Measurements from ENCODE around the gene TEKT1. TPM values are rescaled to one million over a fixed set of nuclear protein-coding genes. Genes with fewer than 3 reads are reported as not detected.

Gene TEKT1
- total and polyA plus RNA-seq, 3 experiments from 2014 or later: not detected

GRCh38 chr17:6753546-6753945 lies 78.0 kb downstream of the TEKT1 start:
- peaks cover 52 to 61% (median 60%) of the 10 kb centered on the region in 3 donors for H3K4me1 Mint-ChIP-seq
- ChIA-PET CTCF (no interaction called here), POLR2A (no interaction called here)
- peak overlapping the region; percentile 38 to 84 (median 54) for H3K4me3 Mint-ChIP-seq
- H3K9me3 ChIP-seq (ENCODE audit: low read length): no peaks in the 10 kb centered on the region
- H3K9me3 Mint-ChIP-seq: no peaks in the 10 kb centered on the region
- H3K27ac ChIP-seq (ENCODE audit: low read depth, low read length): peak overlapping the region; percentile 43
- peaks cover 38% of the 10 kb centered on the region for H3K4me1 ChIP-seq (ENCODE audit: insufficient read depth, low read length)
- H3K4me3 ChIP-seq (ENCODE audit: low read length): no peak overlapping the region
- H3K27me3 Mint-ChIP-seq: peaks cover 0 to 1% of the 10 kb centered on the region in 2 donors
- peak overlapping the region; percentile 69 to 97 (median 94) for H3K27ac Mint-ChIP-seq
- peaks cover 9% of the 10 kb centered on the region for H3K36me3 ChIP-seq (ENCODE audit: insufficient read depth, low read length)
- no peak for DNase-seq
- peaks cover 8 to 18% (median 12%) of the 10 kb centered on the region in 3 donors for H3K36me3 Mint-ChIP-seq
- H3K27me3 ChIP-seq (ENCODE audit: insufficient read depth, low read length, poor library complexity, severe bottlenecking): no peaks in the 10 kb centered on the region

GRCh38 chr17:6753006-6753445 lies 78.5 kb downstream of the TEKT1 start:
- H3K27ac Mint-ChIP-seq: peak overlapping the region; percentile 69 to 97 (median 94)
- Histone ChIP-seq H3K9me3 (ENCODE audit: low read length) (no peaks in the 10 kb centered on the region), H3K36me3 (ENCODE audit: insufficient read depth, low read length) (peaks cover 4% of the 10 kb centered on the region), H3K4me3 (ENCODE audit: low read length) (no peak overlapping the region), H3K27me3 (ENCODE audit: insufficient read depth, low read length, poor library complexity, severe bottlenecking) (no peaks in the 10 kb centered on the region), H3K27ac (ENCODE audit: low read depth, low read length) (no peak overlapping the region), H3K4me1 (ENCODE audit: insufficient read depth, low read length) (peaks cover 33% of the 10 kb centered on the region)
- H3K36me3 Mint-ChIP-seq: peaks cover 5 to 13% (median 8%) of the 10 kb centered on the region in 3 donors
- peak; percentile 25 to 77 (median 36) for DNase-seq
- peaks cover under 1 to 1% of the 10 kb centered on the region in 2 donors for H3K27me3 Mint-ChIP-seq
- peak overlapping the region; percentile 32 to 84 (median 50) for H3K4me3 Mint-ChIP-seq
- H3K9me3 Mint-ChIP-seq: no peaks in the 10 kb centered on the region
- peaks cover 48 to 56% (median 55%) of the 10 kb centered on the region in 3 donors for H3K4me1 Mint-ChIP-seq
- ChIA-PET CTCF (no interaction called here), POLR2A (interaction anchor here (0.6 kb wide), 2 partner anchors 79 to 272 kb away, joined by 3 to 4 read pairs; partner anchors contain the start of gene TEKT1)

GRCh38 chr17:6752068-6752909 lies 79.2 kb downstream of the TEKT1 start:
- no peak for DNase-seq
- peaks cover 0 to 7% (median 3%) of the 10 kb centered on the region in 3 donors for H3K36me3 Mint-ChIP-seq
- POLR2A ChIA-PET: interaction anchor here (0.6 kb wide), 2 partner anchors 79 to 273 kb away, joined by 3 to 4 read pairs; partner anchors contain the start of gene TEKT1
- no peak overlapping the region for H3K4me3 ChIP-seq (ENCODE audit: low read length)
- peak overlapping the region in 5 of 7 donors; percentile 41 to 84 (median 54) for H3K4me3 Mint-ChIP-seq
- peaks cover 42 to 48% (median 48%) of the 10 kb centered on the region in 3 donors for H3K4me1 Mint-ChIP-seq
- no peaks in the 10 kb centered on the region for H3K36me3 ChIP-seq (ENCODE audit: insufficient read depth, low read length)
- no peaks in the 10 kb centered on the region for H3K9me3 Mint-ChIP-seq
- CTCF ChIA-PET: interaction anchor here (1.1 kb wide), 1 partner anchor 9 kb away, joined by 3 read pairs; no protein-coding TSS in a partner anchor
- no peaks in the 10 kb centered on the region for H3K9me3 ChIP-seq (ENCODE audit: low read length)
- no peaks in the 10 kb centered on the region for H3K27me3 ChIP-seq (ENCODE audit: insufficient read depth, low read length, poor library complexity, severe bottlenecking)
- H3K27ac Mint-ChIP-seq: peak overlapping the region; percentile 69 to 97 (median 94)
- H3K27me3 Mint-ChIP-seq: peaks cover 0 to 3% of the 10 kb centered on the region in 2 donors
- H3K4me1 ChIP-seq (ENCODE audit: insufficient read depth, low read length): peaks cover 26% of the 10 kb centered on the region
- no peak overlapping the region for H3K27ac ChIP-seq (ENCODE audit: low read depth, low read length)

- no peaks in the 10 kb centered on the region for H3K36me3 ChIP-seq (ENCODE audit: insufficient read depth, low read length)
- CTCF ChIA-PET: no interaction called here
- no peaks in the 10 kb centered on the region for H3K9me3 ChIP-seq (ENCODE audit: low read length)
- H3K27ac ChIP-seq (ENCODE audit: low read depth, low read length): no peak overlapping the region
- POLR2A ChIA-PET: no interaction called here
- no peak overlapping the region for H3K4me3 ChIP-seq (ENCODE audit: low read length)
- no peaks in the 10 kb centered on the region for H3K27me3 ChIP-seq (ENCODE audit: insufficient read depth, low read length, poor library complexity, severe bottlenecking)
- Mint-ChIP-seq H3K27ac (peak overlapping the region in 4 of 8 donors; percentile 6 to 38 (median 14)), H3K4me3 (peak overlapping the region in 1 of 7 donors; percentile 32), H3K36me3 (no peaks in the 10 kb centered on the region), H3K27me3 (peaks cover 4 to 15% of the 10 kb centered on the region in 2 donors), H3K4me1 (peaks cover 21 to 24% (median 22%) of the 10 kb centered on the region in 3 donors), H3K9me3 (no peaks in the 10 kb centered on the region)
- peaks cover 16% of the 10 kb centered on the region for H3K4me1 ChIP-seq (ENCODE audit: insufficient read depth, low read length)
- DNase-seq: no peak
Observed at GRCh38 chr17:6749519-6749918, 82.0 kb downstream of the TEKT1 start.

- ChIA-PET POLR2A (no interaction called here), CTCF (no interaction called here)
- peaks cover 17 to 18% (median 17%) of the 10 kb centered on the region in 3 donors for H3K4me1 Mint-ChIP-seq
- Histone ChIP-seq H3K27ac (ENCODE audit: low read depth, low read length) (no peak overlapping the region), H3K4me1 (ENCODE audit: insufficient read depth, low read length) (peaks cover 11% of the 10 kb centered on the region), H3K36me3 (ENCODE audit: insufficient read depth, low read length) (no peaks in the 10 kb centered on the region), H3K9me3 (ENCODE audit: low read length) (no peaks in the 10 kb centered on the region), H3K27me3 (ENCODE audit: insufficient read depth, low read length, poor library complexity, severe bottlenecking) (no peaks in the 10 kb centered on the region), H3K4me3 (ENCODE audit: low read length) (no peak overlapping the region)
- peaks cover 10 to 21% of the 10 kb centered on the region in 2 donors for H3K27me3 Mint-ChIP-seq
- no peaks in the 10 kb centered on the region for H3K9me3 Mint-ChIP-seq
- H3K27ac Mint-ChIP-seq: peak overlapping the region in 2 of 8 donors; percentile 16 to 55
- H3K4me3 Mint-ChIP-seq: no peak overlapping the region
- no peak for DNase-seq
- no peaks in the 10 kb centered on the region for H3K36me3 Mint-ChIP-seq
Observed at GRCh38 chr17:6748617-6749016, 82.9 kb downstream of the TEKT1 start.

Other genes with a start within 250 kb of the TEKT1 start
- gene KIAA0753, start 191.0 kb downstream of the TEKT1 start, total RNA-seq: 10 to 100 TPM; 18.6 to 20.8 TPM
- 1.8 TPM for gene KIAA0753, start 191.0 kb downstream of the TEKT1 start, polyA plus RNA-seq
- gene TXNDC17, start 190.7 kb downstream of the TEKT1 start, total RNA-seq: 100 to 1,000 TPM; 105 to 110 TPM
- gene TXNDC17, start 190.7 kb downstream of the TEKT1 start, polyA plus RNA-seq: 98.0 TPM
- 10 to 100 TPM; 24.8 to 29.5 TPM for gene MED31, start 180.1 kb downstream of the TEKT1 start, total RNA-seq
- gene MED31, start 180.1 kb downstream of the TEKT1 start, polyA plus RNA-seq: 36.5 TPM
- 1 to 10 TPM; 2.0 to 2.1 TPM for gene C17orf100, start 180.0 kb downstream of the TEKT1 start, total RNA-seq
- gene C17orf100, start 180.0 kb downstream of the TEKT1 start, polyA plus RNA-seq: 4.7 TPM
- gene SLC13A5, start 118.4 kb downstream of the TEKT1 start, total RNA-seq: not detected
- not detected for gene SLC13A5, start 118.4 kb downstream of the TEKT1 start, polyA plus RNA-seq
- gene XAF1, start 75.7 kb downstream of the TEKT1 start, total RNA-seq: 1 to 10 TPM; 5.8 TPM
- 45.8 TPM for gene XAF1, start 75.7 kb downstream of the TEKT1 start, polyA plus RNA-seq
- not detected for gene FBXO39, start 55.5 kb downstream of the TEKT1 start, total RNA-seq
- not detected for gene FBXO39, start 55.5 kb downstream of the TEKT1 start, polyA plus RNA-seq
- not detected for gene ALOX12, start 164.3 kb upstream of the TEKT1 start, total RNA-seq
- gene ALOX12, start 164.3 kb upstream of the TEKT1 start, polyA plus RNA-seq: 0.47 TPM
- 100 to 1,000 TPM; 160 to 169 TPM for gene RNASEK, start 180.9 kb upstream of the TEKT1 start, total RNA-seq
- 795 TPM for gene RNASEK, start 180.9 kb upstream of the TEKT1 start, polyA plus RNA-seq
- gene BCL6B, start 191.3 kb upstream of the TEKT1 start, total RNA-seq: under 1 TPM; 0.24 to 0.59 TPM
- 0.09 TPM for gene BCL6B, start 191.3 kb upstream of the TEKT1 start, polyA plus RNA-seq
- gene SLC16A13, start 204.3 kb upstream of the TEKT1 start, total RNA-seq: 1 to 10 TPM; 7.7 to 8.1 TPM
- gene SLC16A13, start 204.3 kb upstream of the TEKT1 start, polyA plus RNA-seq: 1.4 TPM
- gene SLC16A11, start 212.4 kb upstream of the TEKT1 start, total RNA-seq: 1 to 10 TPM; 1.3 to 1.8 TPM
- gene SLC16A11, start 212.4 kb upstream of the TEKT1 start, polyA plus RNA-seq: 1.6 TPM
- under 1 TPM; 0.33 to 0.42 TPM for gene CLEC10A, start 248.5 kb upstream of the TEKT1 start, total RNA-seq
- not detected for gene CLEC10A, start 248.5 kb upstream of the TEKT1 start, polyA plus RNA-seq

All from CD8-positive, alpha-beta memory T cell (primary cell).